Endothelial cell of umbilical vein (primary cell): ENCODE data around the gene TFF3. TPM values are rescaled to one million over a fixed set of nuclear protein-coding genes. Genes with fewer than 3 reads are reported as not detected.

Experiments
- BruUV-seq: library from RNA; stranded (reverse); fragments of 400-500 nt; replicated peaks from 2 replicates; lab custom pipeline; 2021; lab: Mats Ljungman, UMichigan
- CTCF ChIA-PET: fragments of 300-600, 350-600 bp; sonication (Branson Sonifier 250); formaldehyde crosslinking; loops from one replicate; lab custom pipeline; 2021; ENCODE audit warnings: antibody characterized with exemption, inconsistent platforms; lab: Charles Lee
- POLR2A ChIA-PET: fragments of 300-600, 350-600 bp; sonication (Branson Sonifier 250); formaldehyde crosslinking; loops from one replicate; lab custom pipeline; 2021; ENCODE audit warnings: antibody characterized with exemption, inconsistent platforms; lab: Charles Lee
- DNase-seq: peaks from one replicate; pipeline ENCODE4 v3.0.0-alpha.2; 2011; ENCODE audit warnings: low read depth, low spot score
- FAIRE-seq: peaks from 2 replicates; lab custom pipeline; 2011; peaks lifted over from hg19 to GRCh38; lab: Jason Lieb, UNC
- H2AFZ ChIP-seq: 2 replicates; pipeline ENCODE4 v1.6.0; 2012; ENCODE audit warnings: low read depth, low read length, control low read depth, inconsistent platforms
- H3K27ac ChIP-seq: 2 replicates; pipeline ENCODE4 v1.5.1; 2011; ENCODE audit warnings: low read depth, mild to moderate bottlenecking, control low read depth, low read length, moderate library complexity; ENCODE audit not compliant: insufficient read depth
- H3K27me3 ChIP-seq, 2 experiments: 2 replicates each; pipeline versions ENCODE4 v1.6.0 to v1.6.1; 2011; ENCODE audit warnings: low read length in 2 of 2, mixed read lengths in 1 of 2; ENCODE audit not compliant: control insufficient read depth in 2 of 2, insufficient read depth in 2 of 2
- H3K36me3 ChIP-seq, 2 experiments: 2 replicates in 1 of 2; 3 replicates in 1 of 2; pipeline ENCODE4 v1.5.1; 2011; ENCODE audit warnings: low read length in 2 of 2, mild to moderate bottlenecking in 1 of 2, moderate library complexity in 1 of 2; ENCODE audit not compliant: control insufficient read depth in 2 of 2, insufficient read depth in 2 of 2; ENCODE audit errors: extremely low read depth in 1 of 2
- H3K4me1 ChIP-seq: 3 replicates; pipeline ENCODE4 v1.5.1; 2011; ENCODE audit warnings: mild to moderate bottlenecking, low read length; ENCODE audit not compliant: control insufficient read depth, insufficient read depth; ENCODE audit errors: extremely low read depth
- H3K4me2 ChIP-seq: 2 replicates; pipeline ENCODE4 v1.6.1; 2011; ENCODE audit warnings: low read length, control low read depth, mixed read lengths; ENCODE audit not compliant: insufficient read depth
- H3K4me3 ChIP-seq, 3 experiments: fragments of 200-600 bp in 1 of 3; sonication (generic), shearing (Covaris generic) in 1 of 3; replicated peaks in 1 of 3; 2 replicates each; pipeline ENCODE4 v1.5.1; 2011 to 2016; ENCODE audit warnings: control low read depth in 3 of 3, low read length in 3 of 3, mild to moderate bottlenecking in 2 of 3, inconsistent platforms in 1 of 3, low read depth in 1 of 3, moderate library complexity in 1 of 3; ENCODE audit not compliant: insufficient read depth in 1 of 3
- H3K79me2 ChIP-seq: 2 replicates; pipeline ENCODE4 v1.6.0; 2012; ENCODE audit warnings: low read length, inconsistent platforms; ENCODE audit not compliant: control insufficient read depth, insufficient read depth
- H3K9ac ChIP-seq: replicated peaks from 2 replicates; pipeline ENCODE3; 2011; ENCODE audit warnings: low read length, control low read depth; ENCODE audit not compliant: insufficient read depth; ENCODE audit errors: extremely low read depth
- H3K9me1 ChIP-seq: replicated peaks from 3 replicates; pipeline ENCODE4 v1.6.0; 2011; ENCODE audit warnings: mild to moderate bottlenecking, low read length; ENCODE audit not compliant: control insufficient read depth, insufficient read depth; ENCODE audit errors: extremely low read depth
- H3K9me3 ChIP-seq: replicated peaks from 2 replicates; pipeline ENCODE4 v1.5.1; 2012; ENCODE audit warnings: low read length, inconsistent platforms; ENCODE audit not compliant: control insufficient read depth, insufficient read depth
- H4K20me1 ChIP-seq: replicated peaks from 2 replicates; pipeline ENCODE3; 2011; ENCODE audit warnings: mild to moderate bottlenecking, low read length; ENCODE audit not compliant: control insufficient read depth, insufficient read depth; ENCODE audit errors: extremely low read depth
- CTCF ChIP-seq, 2 donors: IDR thresholded peaks; 1 replicate in 1 of 2; 2 replicates in 1 of 2; pipeline ENCODE4 v1.5.1; 2011; ENCODE audit warnings: low read length in 2 of 2, mild to moderate bottlenecking in 2 of 2, moderate library complexity in 2 of 2, control low read depth in 1 of 2, inconsistent platforms in 1 of 2, low read depth in 1 of 2; ENCODE audit not compliant: insufficient read depth in 1 of 2; ENCODE audit errors: extremely low read depth in 1 of 2
- EZH2 ChIP-seq: IDR thresholded peaks from 2 replicates; pipeline ENCODE4 v1.6.1; 2012; ENCODE audit warnings: borderline replicate concordance, low read depth, mild to moderate bottlenecking, moderate library complexity, low read length, inconsistent platforms; ENCODE audit not compliant: severe bottlenecking
- FOS ChIP-seq: IDR thresholded peaks from 2 replicates; pipeline ENCODE4 v1.6.1; 2011; ENCODE audit warnings: mild to moderate bottlenecking, low read length, moderate library complexity, borderline replicate concordance; ENCODE audit not compliant: insufficient read depth
- GATA2 ChIP-seq: IDR thresholded peaks from 2 replicates; pipeline ENCODE4 v1.7.0; 2011; ENCODE audit warnings: low read depth, mild to moderate bottlenecking, moderate library complexity, mixed read lengths, low read length; ENCODE audit not compliant: insufficient read length, insufficient read depth
- JUN ChIP-seq: IDR thresholded peaks from 2 replicates; pipeline ENCODE4 v1.6.1; 2011; ENCODE audit warnings: borderline replicate concordance, low read depth; ENCODE audit not compliant: insufficient read length, insufficient read depth
- MAX ChIP-seq: IDR thresholded peaks from 2 replicates; pipeline ENCODE4 v1.6.1; 2011; ENCODE audit not compliant: insufficient read depth, insufficient read length
- MYC ChIP-seq: IDR thresholded peaks from one replicate; pipeline ENCODE4 v1.6.1; 2011; ENCODE audit warnings: mild to moderate bottlenecking, low read depth, low read length
- POLR2A ChIP-seq: IDR thresholded peaks from 2 replicates; pipeline ENCODE4 v1.6.1; 2012; ENCODE audit warnings: low read depth, mild to moderate bottlenecking, control low read depth, low read length
- POLR2AphosphoS5 ChIP-seq: IDR thresholded peaks from 2 replicates; pipeline ENCODE4 v1.6.1; 2012; ENCODE audit warnings: low read depth, mild to moderate bottlenecking, control low read depth, low read length, moderate library complexity; ENCODE audit not compliant: insufficient read depth
- dilution Hi-C: fragments of 300-500 bp; cut with MboI; formaldehyde crosslinking; loops from one replicate; pipeline ENCODE4 v1.15.0; 2019; ENCODE audit warnings: low sequenced_read_pairs; ENCODE audit not compliant: extremely low pct_ligation_motif_present
- intact Hi-C: fragments of 100-400 bp; cut with micrococcal nuclease; formaldehyde crosslinking; loops from one replicate; pipeline ENCODE4 v1.10.0; 2022
- polyA plus RNA-seq, 4 experiments: library from polyadenylated mRNA; depleted of rRNA in 3 of 4; stranded (reverse) in 3 of 4; unstranded in 1 of 4; fragments of >200 nt; gene quantifications; 2 replicates each; pipeline versions ENCODE4 v1.2.1 to v1.2.3, GENCODE V29; 2011 to 2012; ENCODE audit warnings: missing spikeins in 1 of 4
- total RNA-seq: library from RNA; stranded (reverse); gene quantifications from 2 replicates; pipeline ENCODE4 v1.2.3, GENCODE V29; 2021

Gene TFF3
- total and polyA plus RNA-seq, 2 donors (not counting 3 experiments of a cell fraction or from before 2014, with no cell fraction given): 0.93 to 1.8 TPM

DNA sequence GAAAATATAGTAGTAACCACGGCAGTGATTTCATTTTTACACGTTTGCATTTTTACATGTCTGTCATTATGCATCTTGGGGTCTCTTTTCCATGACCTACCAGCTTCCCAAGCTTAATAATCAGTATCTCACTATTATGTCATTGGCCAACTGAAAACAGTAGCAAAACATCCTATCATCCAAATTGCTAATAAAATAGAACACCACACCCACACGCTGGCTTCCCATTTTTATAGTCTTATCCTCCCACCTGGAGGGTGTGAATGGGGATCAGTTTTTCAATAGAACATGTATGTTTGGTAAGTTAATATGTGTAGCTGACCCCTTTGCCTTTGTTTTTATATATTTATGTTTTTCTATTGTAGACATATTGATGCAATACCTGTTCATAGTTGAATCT, 11.8 kb downstream of the TFF3 start:
- no peaks in the 10 kb centered on the region for H3K9me1 ChIP-seq
- intact Hi-C loops: loop anchor here (2.0 kb wide), 1 partner anchor 75 kb away; no protein-coding TSS in a partner anchor
- no peaks in the 10 kb centered on the region for H3K36me3 ChIP-seq
- no peak for TF ChIP-seq POLR2A
- TF ChIP-seq GATA2: no peak
- no peak for TF ChIP-seq FOS
- TF ChIP-seq MYC: no peak
- no peak for TF ChIP-seq POLR2AphosphoS5
- no peak for TF ChIP-seq JUN
- no peak for TF ChIP-seq CTCF (IDR thresholded peaks at IDR 0.05; ENCODE audit: extremely low read depth in 1 of 2, insufficient read depth in 1 of 2, low read depth in 1 of 2, low read length in 2 of 2)
- no peak for TF ChIP-seq EZH2
- no peak for TF ChIP-seq MAX
- no peaks in the 10 kb centered on the region for H3K27me3 ChIP-seq
- ChIA-PET POLR2A (no interaction called here), CTCF (interaction anchor here (1.0 kb wide), 1 partner anchor 35 kb away, joined by 3 read pairs; no protein-coding TSS in a partner anchor)
- no peak overlapping the region for H2AFZ ChIP-seq
- no peak overlapping the region for H3K9ac ChIP-seq
- no peaks in the 10 kb centered on the region for H3K79me2 ChIP-seq
- FAIRE-seq: no peak
- H3K4me3 ChIP-seq: no peak overlapping the region
- H3K9me3 ChIP-seq: no peaks in the 10 kb centered on the region
- peaks cover 10% of the 10 kb centered on the region for H3K4me1 ChIP-seq
- dilution Hi-C loops: no loop called here
- H4K20me1 ChIP-seq: no peaks in the 10 kb centered on the region
- no peak overlapping the region for H3K27ac ChIP-seq
- no peak for DNase-seq
- H3K4me2 ChIP-seq: no peak overlapping the region
- BruUV-seq: no TSS peak
